GM12891 (cell line): Measurements from ENCODE around the gene PPP5C.

ENCODE experiments used
- DNase-seq: peaks from one replicate; pipeline ENCODE4 v3.0.0; 2011; ENCODE audit warnings: low spot score; ENCODE audit not compliant: insufficient read length
- FAIRE-seq: peaks from 2 replicates; lab custom pipeline; 2011; peaks lifted over from hg19 to GRCh38; lab: Jason Lieb, UNC
- PAX5 ChIP-seq: IDR thresholded peaks from 2 replicates; pipeline ENCODE4 v1.6.1; 2011; ENCODE audit warnings: low read length, moderate library complexity, mild to moderate bottlenecking; ENCODE audit not compliant: insufficient read depth, severe bottlenecking
- POLR2A ChIP-seq: IDR thresholded peaks from 2 replicates; pipeline ENCODE4 v1.6.1; 2011; ENCODE audit warnings: low read depth, low read length, control low read depth
- POLR2AphosphoS5 ChIP-seq: IDR thresholded peaks from 2 replicates; pipeline ENCODE4 v1.6.1; 2011; ENCODE audit warnings: low read depth, low read length, control low read depth
- POU2F2 ChIP-seq: IDR thresholded peaks from 2 replicates; pipeline ENCODE4 v1.6.1; 2011; ENCODE audit warnings: low read depth, mild to moderate bottlenecking, control low read depth, low read length, moderate library complexity
- SPI1 ChIP-seq: IDR thresholded peaks from 2 replicates; pipeline ENCODE4 v1.6.1; 2011; ENCODE audit warnings: low read depth, low read length, control low read depth
- TAF1 ChIP-seq: IDR thresholded peaks from 2 replicates; pipeline ENCODE4 v1.6.1; 2011; ENCODE audit warnings: low read depth, low read length, control low read depth

The PPP5C gene

GRCh38 chr19:46349311-46349993 lies 2.6 kb downstream of the PPP5C start:
- DNase-seq (no peak), FAIRE-seq (peak; percentile 86)
- TF ChIP-seq SPI1: peak; percentile 96
- no peak for TF ChIP-seq PAX5

DNA sequence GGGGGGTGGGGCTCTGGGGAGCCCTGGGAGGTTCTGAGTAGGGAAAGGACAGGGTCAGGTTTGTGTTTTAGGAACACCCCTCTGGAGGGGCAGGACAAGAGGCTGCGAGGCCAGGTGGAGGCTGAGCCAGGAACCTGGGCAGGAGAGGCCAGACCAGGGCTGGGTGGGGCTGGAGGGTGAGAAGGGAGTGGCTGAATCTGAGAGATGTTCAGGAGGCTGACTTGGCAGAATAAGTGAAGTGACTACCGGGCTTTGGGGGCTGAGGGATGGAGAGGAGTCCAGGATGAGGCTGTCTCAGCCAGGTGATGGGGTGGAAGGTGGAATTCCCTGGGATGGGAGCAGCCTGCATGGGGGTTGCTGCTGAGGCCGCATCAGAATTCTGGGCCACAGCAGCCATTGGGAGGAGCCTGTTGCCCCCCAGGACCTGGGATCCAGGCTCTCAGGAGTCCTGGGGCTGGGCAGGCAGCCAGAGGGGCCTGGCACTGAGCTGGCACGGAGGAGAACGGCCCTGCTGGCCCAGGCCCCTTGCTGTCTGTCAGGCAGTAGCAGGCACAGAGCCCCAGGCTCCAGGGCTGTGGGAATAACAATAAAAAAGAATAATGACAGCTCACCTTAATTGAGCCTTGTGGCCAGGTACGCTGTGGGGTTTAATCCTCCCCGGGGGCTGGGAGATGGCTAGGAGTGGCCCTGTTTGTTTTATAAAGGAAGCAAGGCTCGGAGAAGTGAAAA lies 3.3 kb downstream of the PPP5C start:
- FAIRE-seq (peak; percentile 40), DNase-seq (no peak)
- no peak for TF ChIP-seq SPI1

GRCh38 chr19:46350758-46351159 lies 3.9 kb downstream of the PPP5C start:
- FAIRE-seq: no peak
- no peak for DNase-seq
- TF ChIP-seq PAX5 (peak; percentile 19), SPI1 (no peak), POLR2A (no peak; the same call in 1 of the 2 replicates)

DNA sequence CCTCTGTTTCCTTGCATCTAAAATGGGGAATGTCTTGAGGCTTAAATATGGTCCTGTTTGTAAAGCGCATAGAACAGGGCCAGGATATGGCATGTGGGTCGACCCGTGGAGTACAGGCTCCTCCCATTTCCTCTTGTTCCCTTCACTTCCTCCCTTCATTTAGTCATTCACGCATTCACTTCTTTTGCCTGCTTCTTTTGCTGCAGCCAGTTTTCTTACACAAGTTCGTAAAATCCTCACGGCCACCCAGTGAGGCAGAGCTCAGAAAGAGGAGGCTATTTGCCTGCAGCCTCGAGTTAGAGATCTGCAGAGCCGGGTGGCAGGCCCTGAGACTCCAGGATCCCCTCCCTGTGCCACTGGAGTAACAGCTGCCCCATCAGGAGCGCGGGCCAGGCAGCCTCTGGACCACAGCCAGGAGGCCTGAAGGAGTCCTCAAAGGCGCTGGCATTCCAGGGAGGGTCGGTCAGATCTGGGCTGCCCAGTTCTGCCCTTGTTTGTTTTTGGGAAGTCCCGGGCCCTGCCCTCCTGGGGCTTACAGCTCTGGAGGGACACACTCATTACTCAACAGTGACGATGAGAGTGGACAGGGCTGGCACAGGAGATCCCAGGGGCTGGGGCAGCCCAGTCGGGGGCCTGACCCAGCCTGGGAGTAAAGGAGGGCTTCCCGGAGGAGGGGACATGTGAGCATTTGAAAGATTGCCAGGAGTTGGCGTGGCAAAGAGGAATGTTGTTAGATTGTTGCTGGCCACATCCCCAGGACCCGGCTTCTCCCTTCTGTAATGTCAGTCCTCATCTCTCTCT lies 4.6 kb downstream of the PPP5C start:
- DNase-seq (no peak), FAIRE-seq (peak; percentile 90)

DNA sequence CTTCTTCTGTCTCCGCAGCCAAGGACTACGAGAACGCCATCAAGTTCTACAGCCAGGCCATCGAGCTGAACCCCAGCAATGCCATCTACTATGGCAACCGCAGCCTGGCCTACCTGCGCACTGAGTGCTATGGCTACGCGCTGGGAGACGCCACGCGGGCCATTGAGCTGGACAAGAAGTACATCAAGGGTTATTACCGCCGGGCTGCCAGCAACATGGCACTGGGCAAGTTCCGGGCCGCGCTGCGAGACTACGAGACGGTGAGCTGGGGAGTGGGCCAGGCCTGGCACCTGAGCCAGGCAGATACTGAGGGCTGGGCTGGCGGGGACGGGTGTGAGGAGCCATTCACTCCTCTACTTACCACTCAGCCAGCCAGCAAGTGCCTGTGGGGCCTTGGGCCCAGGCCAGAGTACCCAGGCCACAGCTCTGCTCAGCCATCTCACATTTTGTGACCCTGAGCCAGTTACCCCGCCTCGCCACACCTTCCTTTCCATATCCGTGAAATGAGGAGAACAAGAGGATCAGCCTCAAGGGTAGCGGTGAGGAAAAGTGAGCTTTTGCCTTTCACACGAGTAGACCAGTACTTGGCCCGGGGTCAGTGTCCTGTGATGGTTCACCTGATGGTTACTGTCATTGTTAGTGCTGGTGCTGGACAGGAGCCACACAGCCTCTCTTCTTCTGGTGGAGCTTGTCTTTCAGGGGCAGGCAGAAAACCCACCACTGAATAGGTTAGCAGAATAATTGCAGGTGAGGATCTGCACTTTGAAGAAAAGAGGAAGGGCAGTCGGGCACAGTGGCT lies 7.0 kb downstream of the PPP5C start:
- TF ChIP-seq POU2F2 (no peak), PAX5 (no peak), SPI1 (no peak), POLR2AphosphoS5 (no peak)
- FAIRE-seq (no peak), DNase-seq (no peak)

More for the DNA sequence above, 4.6 kb downstream of the PPP5C start:
- TF ChIP-seq POU2F2 (no peak), SPI1 (peak; percentile 82), TAF1 (no peak)

- TF ChIP-seq POU2F2: no peak
- no peak for TF ChIP-seq PAX5
- no peak for TF ChIP-seq POLR2A
- TF ChIP-seq TAF1: no peak
- TF ChIP-seq POLR2AphosphoS5: no peak
- TF ChIP-seq SPI1: no peak
- FAIRE-seq: no peak
Measured at GRCh38 chr19:46355234-46356148, 8.6 kb downstream of the PPP5C start.

GRCh38 chr19:46356149-46357055 lies 9.5 kb downstream of the PPP5C start:
- TF ChIP-seq POLR2A (no peak), SPI1 (no peak), TAF1 (no peak), POU2F2 (no peak), PAX5 (no peak)
- DNase-seq (no peak), FAIRE-seq (no peak)

More at GRCh38 chr19:46355234-46356148, 8.6 kb downstream of the PPP5C start:
- DNase-seq: no peak

DNA sequence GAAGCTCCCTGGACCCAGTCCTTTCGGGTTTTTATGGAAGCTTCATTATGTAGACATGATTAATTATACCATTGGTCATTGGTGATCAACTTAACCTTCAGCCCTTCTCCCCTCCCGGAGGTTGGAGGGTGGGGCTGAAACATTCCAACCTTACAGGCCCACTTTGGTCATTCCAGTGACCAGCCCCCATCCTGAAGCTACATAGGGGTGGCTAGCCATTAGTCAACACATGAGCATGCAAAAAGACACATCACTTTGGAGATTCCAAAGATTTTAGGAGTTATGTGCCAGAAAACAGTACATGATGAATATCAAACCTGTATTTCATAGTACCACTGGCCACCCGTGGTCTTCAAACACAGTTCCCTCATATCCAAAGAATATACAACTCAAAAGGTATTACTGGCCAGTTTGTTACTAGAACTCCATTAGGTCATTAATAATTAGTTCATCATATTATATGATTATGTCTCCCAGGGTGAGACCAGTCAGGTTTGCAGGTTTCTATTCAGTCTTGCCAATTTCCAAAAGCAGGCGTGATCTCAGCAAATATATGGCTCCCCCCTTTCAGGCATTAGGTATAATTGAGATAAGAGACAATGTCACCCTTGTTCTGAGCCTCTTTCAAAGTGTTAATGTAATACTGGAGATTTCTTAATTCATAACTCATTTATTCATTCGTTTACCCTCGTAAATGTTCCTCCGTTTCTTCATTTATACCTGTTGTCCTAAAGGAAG lies 11.1 kb downstream of the PPP5C start:
- no peak for TF ChIP-seq POLR2A
- no peak for TF ChIP-seq TAF1
- no peak for TF ChIP-seq SPI1
- no peak for TF ChIP-seq POLR2AphosphoS5
- TF ChIP-seq PAX5: no peak
- TF ChIP-seq POU2F2: no peak
- DNase-seq (no peak), FAIRE-seq (no peak)
